ENCODE data around the gene IDH2. TPM values are rescaled to one million over a fixed set of nuclear protein-coding genes. Genes with fewer than 3 reads are reported as not detected.
A peak's percentile ranks its signal among the peaks of the same experiment; 100 is the strongest.
"Not testable (repeated sequence)": the region's sequence is repeated elsewhere in the genome, so short reads cannot be mapped to it uniquely, and the experiment has no call there.

IDH2 gene
- total RNA-seq, 4 donors from 2014 or later = 89.9 to 184 (median 119) TPM

DNA sequence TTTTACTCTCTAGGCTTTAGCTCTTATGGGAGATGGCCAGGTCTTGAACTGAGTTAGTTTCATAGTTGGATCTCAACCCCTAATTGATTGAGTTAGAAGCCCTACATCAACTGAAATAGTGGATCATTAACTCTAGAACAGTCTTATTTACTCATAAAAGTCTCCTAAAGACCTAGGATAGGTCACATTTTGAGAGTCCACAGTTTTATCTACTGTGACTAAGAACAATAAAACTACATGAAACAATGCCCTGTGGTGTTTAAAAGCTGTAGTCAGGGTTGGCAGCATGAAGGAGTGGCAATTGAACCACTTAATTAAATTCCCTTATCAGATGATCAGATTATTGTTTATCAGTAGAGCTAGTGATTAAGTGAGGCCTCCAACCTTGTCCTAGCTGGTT is 22.2 kb upstream of the IDH2 start:
- no peak for TF ChIP-seq POLR2A (IDR thresholded peaks at IDR 0.05)
- TF ChIP-seq, protein P1, sequence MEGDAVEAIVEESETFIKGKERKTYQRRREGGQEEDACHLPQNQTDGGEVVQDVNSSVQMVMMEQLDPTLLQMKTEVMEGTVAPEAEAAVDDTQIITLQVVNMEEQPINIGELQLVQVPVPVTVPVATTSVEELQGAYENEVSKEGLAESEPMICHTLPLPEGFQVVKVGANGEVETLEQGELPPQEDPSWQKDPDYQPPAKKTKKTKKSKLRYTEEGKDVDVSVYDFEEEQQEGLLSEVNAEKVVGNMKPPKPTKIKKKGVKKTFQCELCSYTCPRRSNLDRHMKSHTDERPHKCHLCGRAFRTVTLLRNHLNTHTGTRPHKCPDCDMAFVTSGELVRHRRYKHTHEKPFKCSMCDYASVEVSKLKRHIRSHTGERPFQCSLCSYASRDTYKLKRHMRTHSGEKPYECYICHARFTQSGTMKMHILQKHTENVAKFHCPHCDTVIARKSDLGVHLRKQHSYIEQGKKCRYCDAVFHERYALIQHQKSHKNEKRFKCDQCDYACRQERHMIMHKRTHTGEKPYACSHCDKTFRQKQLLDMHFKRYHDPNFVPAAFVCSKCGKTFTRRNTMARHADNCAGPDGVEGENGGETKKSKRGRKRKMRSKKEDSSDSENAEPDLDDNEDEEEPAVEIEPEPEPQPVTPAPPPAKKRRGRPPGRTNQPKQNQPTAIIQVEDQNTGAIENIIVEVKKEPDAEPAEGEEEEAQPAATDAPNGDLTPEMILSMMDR (IDR thresholded peaks at IDR 0.05) = no peak
- Histone ChIP-seq H3K27ac (peak overlapping the region in 3 of 4 donors; percentile 30 to 63 (median 49)), H3K36me3 (no peaks in the 10 kb centered on the region), H3K4me3 (no peak overlapping the region), H3K4me1 (peaks cover 0 to 8% (median 0%) of the 10 kb centered on the region in 4 donors), H3K27me3 (no peaks in the 10 kb centered on the region), H3K9me3 (no peaks in the 10 kb centered on the region)
- no peak for DNase-seq

DNA sequence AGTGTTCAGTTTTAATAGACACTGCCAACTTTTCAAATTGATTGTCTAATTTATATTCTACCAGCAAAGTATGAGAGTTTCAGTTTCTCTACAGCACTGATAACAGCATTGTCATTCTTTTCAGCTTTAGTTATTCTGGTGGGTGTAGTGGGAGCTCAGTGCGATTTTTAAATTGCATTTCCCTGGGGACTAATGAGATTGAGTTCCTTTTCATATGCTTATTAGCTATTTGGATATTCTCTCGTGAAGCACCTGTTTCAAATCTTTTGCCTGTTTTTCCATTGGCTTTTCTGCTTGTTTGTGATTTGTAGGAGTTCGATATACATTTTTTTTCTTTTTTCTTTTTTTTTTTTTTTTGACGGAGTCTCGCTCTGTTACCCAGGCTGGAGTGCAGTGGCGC is 18.8 kb upstream of the IDH2 start:
- H3K27ac ChIP-seq = no peak overlapping the region
- no peaks in the 10 kb centered on the region for H3K36me3 ChIP-seq
- TF ChIP-seq POLR2A (IDR thresholded peaks at IDR 0.05) = no peak
- TF ChIP-seq, protein P1 (IDR thresholded peaks at IDR 0.05) = no peak
- no peaks in the 10 kb centered on the region for H3K4me1 ChIP-seq
- no peaks in the 10 kb centered on the region for H3K27me3 ChIP-seq
- no peak for DNase-seq
- no peak overlapping the region for H3K4me3 ChIP-seq
- H3K9me3 ChIP-seq = no peaks in the 10 kb centered on the region

DNA sequence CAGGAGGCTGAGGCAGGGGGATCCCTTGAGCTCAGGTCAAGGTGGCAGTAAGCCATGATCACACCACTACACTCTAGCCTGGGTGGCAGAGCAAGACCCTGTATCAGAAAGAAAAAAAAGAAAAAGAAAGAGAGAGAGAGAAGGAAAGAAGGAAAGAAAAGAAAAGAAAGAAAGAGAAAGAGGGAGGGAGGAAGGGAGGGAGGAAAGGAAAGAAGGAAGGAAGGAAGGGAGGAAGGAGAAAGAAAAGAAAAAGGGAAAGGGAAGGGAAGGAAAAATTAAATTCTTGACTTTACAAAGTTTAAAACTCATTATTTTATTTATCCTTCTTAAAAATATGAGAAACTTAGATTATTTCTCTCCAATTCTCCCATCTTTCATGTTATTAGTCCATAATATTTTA is 17.1 kb upstream of the IDH2 start:
- no peak for TF ChIP-seq POLR2A (IDR thresholded peaks at IDR 0.05)
- TF ChIP-seq, protein P1 (IDR thresholded peaks at IDR 0.05) = no peak
- no peaks in the 10 kb centered on the region for H3K36me3 ChIP-seq
- no peak for DNase-seq
- H3K9me3 ChIP-seq = peaks cover 0 to 10% (median 3%) of the 10 kb centered on the region in 4 donors
- no peak overlapping the region for H3K27ac ChIP-seq
- H3K4me3 ChIP-seq = no peak overlapping the region
- no peaks in the 10 kb centered on the region for H3K27me3 ChIP-seq
- no peaks in the 10 kb centered on the region for H3K4me1 ChIP-seq

DNA sequence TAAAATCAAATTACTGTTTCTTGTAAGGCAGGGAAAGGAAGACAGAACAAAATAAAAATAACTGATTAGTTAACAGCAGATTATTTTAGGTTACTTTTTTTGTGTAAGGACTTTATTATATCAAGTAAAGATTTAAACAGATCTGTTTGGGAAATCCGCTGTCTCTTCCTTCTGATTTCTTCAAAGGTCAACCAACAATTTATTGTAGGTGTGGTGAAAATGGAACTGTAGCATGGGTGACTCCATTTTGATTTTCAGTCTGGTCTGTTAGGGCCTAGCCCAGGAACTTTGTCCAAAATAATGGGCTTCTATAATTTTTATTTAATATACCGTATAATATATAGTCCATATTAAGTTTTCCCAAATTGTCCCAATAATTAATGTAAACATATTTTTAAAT is 13.5 kb upstream of the IDH2 start:
- H3K27ac ChIP-seq = no peak overlapping the region
- no peaks in the 10 kb centered on the region for H3K27me3 ChIP-seq
- no peak for DNase-seq
- TF ChIP-seq, protein P1 (IDR thresholded peaks at IDR 0.05) = no peak
- no peak for TF ChIP-seq POLR2A (IDR thresholded peaks at IDR 0.05)
- H3K4me3 ChIP-seq = no peak overlapping the region
- peaks cover 0 to 16% (median 5%) of the 10 kb centered on the region in 4 donors for H3K9me3 ChIP-seq
- H3K36me3 ChIP-seq = no peaks in the 10 kb centered on the region
- H3K4me1 ChIP-seq = no peaks in the 10 kb centered on the region

DNA sequence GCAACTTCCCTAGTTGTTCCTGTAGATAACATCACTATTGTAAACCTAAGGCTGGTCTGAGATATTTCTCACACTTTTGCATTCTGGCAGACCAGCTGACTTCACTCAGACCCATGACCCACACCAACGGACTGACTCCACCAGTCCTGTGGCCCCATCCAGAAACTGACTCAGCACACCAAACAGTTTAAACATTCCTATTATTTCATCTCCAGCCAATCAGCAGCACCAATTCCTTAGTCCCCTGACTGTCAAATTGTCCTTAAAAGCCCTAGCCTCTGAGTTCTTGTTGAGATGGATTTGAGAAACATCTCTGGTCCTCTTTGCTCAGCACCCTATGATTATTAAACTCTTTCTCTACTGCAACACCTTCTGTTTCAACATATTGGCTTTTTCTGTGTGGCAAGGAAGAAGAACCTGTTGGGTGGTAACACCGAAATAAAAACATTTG is 12.2 kb upstream of the IDH2 start:
- no peaks in the 10 kb centered on the region for H3K36me3 ChIP-seq
- H3K4me3 ChIP-seq = no peak overlapping the region
- no peak for DNase-seq
- no peak overlapping the region for H3K27ac ChIP-seq
- H3K9me3 ChIP-seq = peaks cover 0 to 16% (median 5%) of the 10 kb centered on the region in 4 donors
- no peak for TF ChIP-seq POLR2A (IDR thresholded peaks at IDR 0.05)
- TF ChIP-seq, protein P1 (IDR thresholded peaks at IDR 0.05) = no peak
- H3K4me1 ChIP-seq = no peaks in the 10 kb centered on the region
- no peaks in the 10 kb centered on the region for H3K27me3 ChIP-seq

DNA sequence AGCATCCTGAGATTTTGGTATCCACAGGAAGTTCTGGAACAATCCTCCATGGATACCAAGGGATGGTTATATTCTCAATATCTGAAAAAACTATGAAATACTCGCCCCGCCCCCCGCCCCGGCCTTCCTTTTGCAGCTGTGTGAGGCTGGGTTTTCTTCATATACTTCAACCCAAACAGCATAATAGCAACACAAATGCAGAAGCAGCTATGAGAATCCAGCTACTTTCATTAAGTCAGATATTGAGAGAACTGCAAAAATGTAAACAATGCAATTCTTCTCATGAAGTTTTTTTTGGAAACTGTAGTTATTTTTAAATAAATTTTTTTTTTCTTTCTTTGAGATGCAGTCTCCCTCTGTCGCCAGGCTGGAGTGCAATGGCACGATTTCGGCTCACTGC is 10.9 kb upstream of the IDH2 start:
- Histone ChIP-seq H3K36me3 (no peaks in the 10 kb centered on the region), H3K4me3 (no peak overlapping the region), H3K27me3 (no peaks in the 10 kb centered on the region), H3K4me1 (no peaks in the 10 kb centered on the region), H3K9me3 (peaks cover 0 to 16% (median 5%) of the 10 kb centered on the region in 4 donors), H3K27ac (no peak overlapping the region)
- TF ChIP-seq POLR2A (IDR thresholded peaks at IDR 0.05) = no peak
- TF ChIP-seq, protein P1 (IDR thresholded peaks at IDR 0.05) = no peak
- DNase-seq = no peak

DNA sequence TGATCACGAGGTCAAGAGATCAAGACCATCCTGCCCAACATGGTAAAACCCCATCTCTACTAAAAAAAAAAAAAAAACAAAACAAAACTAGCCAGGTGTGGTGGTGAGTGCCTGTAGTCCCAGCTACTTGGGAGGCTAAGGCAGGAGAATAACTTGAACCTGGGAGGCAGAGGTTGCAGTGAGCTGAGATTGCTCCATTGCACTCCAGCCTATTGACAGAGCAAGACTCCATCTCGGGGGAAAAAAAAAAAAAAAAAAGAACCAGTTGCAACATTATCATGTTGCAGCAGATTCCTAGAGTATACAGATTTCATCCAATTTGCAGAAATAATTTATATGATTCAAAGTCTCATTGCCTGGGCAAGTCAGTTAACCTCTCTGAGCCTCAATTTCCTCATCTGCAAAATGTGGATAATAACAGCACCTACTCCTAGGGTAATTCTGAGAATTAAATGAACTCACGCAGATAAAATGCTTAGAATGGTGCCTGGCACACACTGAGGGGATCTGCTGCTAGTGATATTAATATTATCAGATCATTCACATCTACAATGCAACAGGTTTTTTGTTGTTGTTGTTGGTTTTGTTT is 7.0 kb upstream of the IDH2 start:
- not testable (repeated sequence) for H3K4me1 ChIP-seq, H3K4me3 ChIP-seq, H3K36me3 ChIP-seq, H3K9me3 ChIP-seq, H3K27ac ChIP-seq, H3K27me3 ChIP-seq, DNase-seq

DNA sequence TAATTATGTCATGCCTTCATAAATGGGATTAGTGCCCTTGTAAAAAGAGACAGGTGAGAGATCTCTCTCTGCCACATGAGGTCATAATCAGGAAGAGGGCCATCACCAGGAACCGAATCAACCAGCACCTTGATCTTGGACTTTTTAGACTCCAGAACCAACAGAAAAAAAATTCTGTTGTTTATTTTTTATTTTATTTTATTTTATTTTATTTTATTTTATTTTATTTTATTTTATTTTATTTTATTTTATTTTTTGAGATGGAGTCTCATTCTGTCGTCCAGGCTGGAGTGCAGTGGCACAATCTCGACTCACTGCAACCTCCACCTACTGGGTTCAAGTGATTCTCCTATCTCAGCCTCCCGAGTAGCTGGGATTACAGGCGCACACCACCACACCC is 5.8 kb upstream of the IDH2 start:
- H3K36me3 ChIP-seq, H3K4me1 ChIP-seq, H3K27me3 ChIP-seq, H3K4me3 ChIP-seq, H3K9me3 ChIP-seq, H3K27ac ChIP-seq, DNase-seq: not testable (repeated sequence)
